Mesenteric fat pad (tissue), 1 donor: ENCODE results near the gene PNMA8C. TPM values are rescaled to one million over a fixed set of nuclear protein-coding genes. Genes with fewer than 3 reads are reported as not detected.

Source experiments
- DNase-seq: peaks from one replicate; pipeline ENCODE4 v3.0.0-alpha.2; 2020; ENCODE audit warnings: low spot score
- long read RNA-seq: library from polyadenylated mRNA; unstranded; transcript quantifications from one replicate; pipeline ENCODE4 v2.0.0, GENCODE V29; 2020
- total RNA-seq: library from RNA; stranded (reverse); fragmentation: NEBNext Ultra II Directional; extraction: Animal tissue kit (Norgen Biotek cat#: 25700); gene quantifications from one replicate; pipeline ENCODE4 v1.2.1, GENCODE V29; 2021
- donor health status: DM: yes; HTN: yes; CAD: no.

The PNMA8C gene
- total RNA-seq, result not detected
- long read RNA-seq, result 0 reads

DNA sequence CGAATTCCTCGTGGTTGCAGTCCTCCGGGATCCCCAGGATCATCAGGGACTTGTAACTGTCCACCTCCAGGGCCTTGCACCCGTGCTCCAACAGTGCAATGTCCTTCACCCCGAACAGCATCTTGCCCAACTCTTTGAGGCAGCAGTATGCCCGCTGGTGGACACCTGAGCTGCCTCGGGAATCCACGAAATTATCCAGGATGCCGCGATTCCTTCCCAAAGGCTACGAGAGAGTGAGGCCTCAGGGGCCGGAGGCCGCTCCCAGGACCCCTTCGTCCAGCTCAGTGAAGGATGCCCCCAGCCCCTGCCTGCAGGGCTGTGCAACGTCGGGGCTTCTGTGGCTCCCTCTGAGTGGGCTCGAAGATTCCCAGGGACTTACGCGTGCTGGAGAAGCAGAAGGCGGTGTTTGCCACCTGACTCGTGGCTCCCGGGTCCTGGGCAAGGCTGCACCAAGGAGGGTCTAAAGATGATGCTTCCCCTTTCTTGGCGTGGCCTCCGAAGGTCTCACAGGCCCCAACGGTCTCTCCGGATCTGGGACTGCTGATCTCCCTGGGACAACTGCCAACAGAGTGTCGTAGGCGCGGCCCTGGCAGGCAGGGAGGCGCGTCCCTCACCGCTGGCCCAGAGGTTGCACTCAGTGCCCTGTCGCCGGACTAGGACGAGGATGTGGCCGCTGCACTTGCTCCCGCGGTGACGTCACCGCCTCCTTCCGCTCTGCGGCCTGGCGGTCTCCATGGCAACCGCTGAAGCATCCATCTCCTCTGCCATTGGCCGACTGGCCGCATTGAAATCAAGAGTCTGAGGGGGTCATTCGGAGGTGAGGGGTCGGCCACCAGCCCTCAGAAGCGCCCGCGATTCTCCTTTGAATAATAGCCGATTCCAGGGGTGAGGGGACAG, at the start of gene PNMA8C:
Gene PNMA8C (minus strand): TSS at position 698 of the 897 bp plus-strand sequence. CDS start 577 bp downstream, at position 121.
- DNase-seq, result no peak

DNA sequence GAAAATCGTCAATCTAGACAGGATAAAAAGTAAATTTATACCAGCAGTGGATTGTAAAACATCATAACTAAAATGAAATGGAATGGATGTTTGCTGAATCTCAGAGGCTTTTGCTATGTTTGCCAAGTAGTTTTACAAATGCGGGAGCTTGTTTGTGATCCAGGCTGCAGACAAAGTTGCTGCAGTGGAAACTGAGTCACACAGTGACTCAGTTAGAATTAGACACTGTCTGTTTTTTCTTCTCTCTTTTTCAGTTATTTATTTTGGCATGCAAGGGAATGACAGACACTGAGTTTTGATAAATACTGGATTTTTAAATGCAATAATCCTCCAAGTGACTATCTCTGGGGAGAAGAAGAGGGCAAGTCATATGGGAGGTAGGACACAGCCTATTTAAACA, 47.2 kb upstream of the PNMA8C start:
- no peak for DNase-seq

DNA sequence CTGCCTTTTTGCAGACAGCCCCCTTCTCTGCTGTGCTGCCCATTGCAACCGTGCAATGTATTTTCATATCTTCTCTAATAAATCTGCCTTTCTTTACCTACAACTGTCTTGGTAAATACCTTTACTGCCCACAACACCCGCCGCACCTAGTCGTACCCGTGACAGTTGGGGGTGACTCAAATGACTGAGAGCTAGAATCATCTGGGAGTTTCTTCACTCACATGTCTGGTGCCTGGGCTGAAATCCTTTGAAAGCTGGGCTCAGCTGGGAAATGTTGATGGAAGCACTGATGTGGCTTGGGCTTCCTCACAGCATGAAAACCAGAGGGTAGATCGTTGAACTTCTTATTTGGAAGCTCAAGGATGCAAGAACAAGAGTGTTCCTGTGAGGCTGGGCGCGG, 45.5 kb upstream of the PNMA8C start:
- no peak for DNase-seq

DNA sequence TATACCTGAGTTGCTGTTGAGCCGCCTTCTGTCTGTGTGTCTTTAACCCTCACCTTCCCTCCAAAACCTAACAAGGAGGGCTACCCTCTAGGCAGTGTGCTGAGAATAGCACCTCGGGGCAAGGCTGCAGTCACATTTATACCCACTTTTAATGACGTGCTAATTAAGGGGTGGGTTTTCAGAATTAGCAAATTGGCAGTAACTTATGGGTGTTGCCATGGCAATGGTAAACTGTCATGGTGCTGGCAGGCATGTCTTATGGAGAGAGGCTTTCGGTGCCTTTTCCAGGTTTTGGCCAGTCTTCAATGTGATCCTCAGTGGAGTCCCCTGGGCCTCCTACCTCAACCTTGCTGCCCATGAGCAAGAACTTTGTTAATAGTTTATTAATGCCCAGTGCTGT, 43.9 kb upstream of the PNMA8C start:
- no peak for DNase-seq

DNA sequence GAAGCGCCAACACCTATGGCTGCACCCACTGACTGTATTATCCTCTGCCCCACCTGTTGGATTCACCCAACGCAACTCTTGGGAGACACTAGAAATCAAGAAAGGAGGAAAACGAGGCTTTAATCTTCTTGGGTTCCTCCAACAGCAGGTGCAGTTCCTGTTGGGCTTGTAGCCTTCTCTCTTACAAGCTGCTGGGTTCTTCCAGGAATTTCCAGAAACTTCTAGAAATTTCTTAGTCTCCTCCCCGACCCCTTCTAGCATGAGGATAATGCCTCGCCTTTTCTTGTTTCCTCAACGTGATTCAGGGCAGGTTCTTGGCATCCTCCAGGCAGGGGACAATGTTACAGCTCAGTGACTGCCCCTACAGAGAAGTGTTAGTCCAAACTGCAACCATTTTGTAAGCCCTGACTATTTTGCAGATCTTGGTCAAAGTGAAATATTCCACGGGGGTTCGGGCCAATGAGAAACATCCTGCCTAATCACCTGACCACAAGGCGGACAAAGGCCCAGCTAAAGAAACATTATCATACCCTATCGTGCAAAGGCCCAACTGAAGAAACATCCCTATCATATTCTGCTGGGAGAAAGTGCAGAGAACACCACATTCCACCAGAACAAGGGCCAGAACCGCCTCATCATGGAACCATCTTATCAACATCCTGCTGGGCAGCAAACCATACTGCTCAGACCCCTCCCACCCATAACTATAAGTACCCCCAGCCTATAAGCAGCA, 43.2 kb upstream of the PNMA8C start:
- no peak for DNase-seq

DNA sequence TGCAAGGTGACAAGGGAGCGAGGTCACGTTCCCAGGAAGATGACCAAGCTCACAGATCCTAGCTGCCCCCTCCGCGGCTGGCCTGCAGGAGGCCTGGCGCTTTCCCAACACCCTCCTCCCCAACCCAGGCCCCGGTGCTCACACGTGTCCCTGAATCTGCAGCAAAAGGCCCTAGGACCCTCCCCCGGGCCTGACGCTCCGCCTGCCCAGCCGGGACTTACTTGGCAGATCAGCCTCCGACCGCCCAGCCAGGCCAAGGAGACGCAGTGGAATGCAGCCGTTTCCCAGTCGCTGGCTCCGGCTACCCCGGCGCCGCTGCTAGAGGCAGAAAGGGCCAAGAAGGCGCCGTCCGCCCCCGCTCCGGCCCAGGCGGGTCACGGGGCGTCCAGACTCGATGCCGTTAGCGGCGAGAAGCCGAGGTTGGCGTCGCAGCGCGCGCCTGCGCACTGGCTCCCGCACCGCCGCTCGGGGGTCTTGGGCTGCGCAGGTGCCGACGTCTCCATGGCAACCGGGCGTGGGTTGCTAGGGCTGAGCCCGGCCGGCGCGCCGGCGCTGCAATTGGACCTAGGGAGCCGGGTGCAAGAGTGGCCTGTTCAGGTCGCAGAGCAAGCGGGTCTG, 42.5 kb upstream of the PNMA8C start, which contains the start of gene PNMA8A:
Gene PNMA8A (minus strand): TSS at position 448 of the 618 bp plus-strand sequence. CDS start 528 bp downstream, outside the sequence.
- no peak for DNase-seq

DNA sequence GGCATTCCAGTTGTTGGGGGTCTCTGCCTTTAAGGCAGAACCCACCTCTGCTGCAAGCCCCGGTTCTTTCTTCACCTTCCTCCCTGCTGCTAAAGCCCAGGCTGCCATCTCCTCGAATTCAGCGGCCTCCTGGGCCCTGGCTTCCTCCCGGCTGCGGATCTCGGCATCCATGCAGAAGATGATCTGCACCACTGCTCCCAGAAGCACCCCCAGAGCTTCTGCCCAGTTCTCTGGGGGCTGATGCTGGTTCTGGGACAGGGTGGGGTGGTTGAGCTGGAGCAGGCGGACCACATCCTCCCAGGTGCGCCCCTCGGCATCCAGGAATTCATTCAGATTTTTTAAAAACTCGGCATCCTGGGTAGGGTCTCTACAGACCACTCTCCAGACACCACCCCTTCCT, 41.6 kb upstream of the PNMA8C start:
- no peak for DNase-seq

DNA sequence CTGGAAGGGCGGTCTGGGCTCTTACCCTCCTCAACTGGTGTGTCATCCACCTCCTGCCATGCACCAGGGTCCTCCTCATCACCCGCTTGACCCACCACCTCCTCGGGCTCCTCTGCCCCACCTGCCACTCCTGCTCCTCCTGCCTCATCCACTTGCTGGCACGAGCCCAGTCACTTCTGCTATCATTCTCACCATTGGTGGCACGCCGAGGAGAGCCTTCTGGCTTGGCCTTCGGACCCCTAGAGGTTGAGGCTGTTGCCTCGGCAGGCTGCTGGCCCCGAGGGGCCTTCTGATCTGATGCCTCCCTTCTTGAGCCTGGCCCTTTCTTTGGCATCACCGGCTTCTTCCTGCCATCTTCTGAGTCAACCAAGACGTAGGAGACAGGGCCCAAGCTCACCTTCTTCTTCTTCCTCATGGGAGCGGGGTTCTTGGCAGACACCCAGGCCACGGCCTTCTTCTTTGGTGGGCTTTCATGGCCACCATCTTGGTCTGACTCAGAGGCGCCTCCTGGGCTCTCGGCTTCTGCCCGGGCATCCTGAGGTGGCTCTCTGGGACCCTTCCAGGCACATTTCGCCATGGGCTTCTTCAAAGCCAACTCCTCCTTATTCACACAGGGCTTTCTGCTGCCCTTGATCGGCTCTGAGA, 40.9 kb upstream of the PNMA8C start:
- DNase-seq, result no peak

DNA sequence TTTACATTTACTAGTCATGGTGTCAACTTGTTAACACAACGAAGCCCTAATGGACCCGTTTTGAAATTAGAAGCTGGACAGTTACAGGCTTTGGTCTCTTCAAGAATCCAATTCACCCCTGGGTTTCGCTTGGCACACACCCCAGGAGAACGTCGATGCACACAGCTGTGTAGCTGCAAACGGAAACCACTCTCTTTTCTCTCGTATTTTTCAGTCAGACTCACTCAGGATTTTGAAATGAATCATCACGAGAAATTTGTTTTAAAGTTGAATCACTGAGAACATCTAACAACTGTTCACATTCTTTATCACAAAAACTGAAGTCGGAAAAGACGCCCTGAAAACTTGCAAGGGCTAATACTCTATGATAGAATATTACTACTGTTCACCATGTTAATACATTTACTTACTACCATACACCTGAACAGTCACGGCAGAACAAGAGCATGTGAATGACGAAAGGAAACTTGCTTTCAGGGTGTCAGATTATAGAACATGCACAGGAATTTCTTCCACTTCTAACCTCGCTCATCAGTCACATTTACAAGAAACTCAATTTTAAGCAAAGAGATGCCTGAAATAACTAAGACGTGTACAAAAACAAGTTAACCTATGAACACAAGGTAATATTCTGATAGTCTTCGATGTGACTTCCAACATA, 37.9 kb upstream of the PNMA8C start:
- no peak for DNase-seq

DNA sequence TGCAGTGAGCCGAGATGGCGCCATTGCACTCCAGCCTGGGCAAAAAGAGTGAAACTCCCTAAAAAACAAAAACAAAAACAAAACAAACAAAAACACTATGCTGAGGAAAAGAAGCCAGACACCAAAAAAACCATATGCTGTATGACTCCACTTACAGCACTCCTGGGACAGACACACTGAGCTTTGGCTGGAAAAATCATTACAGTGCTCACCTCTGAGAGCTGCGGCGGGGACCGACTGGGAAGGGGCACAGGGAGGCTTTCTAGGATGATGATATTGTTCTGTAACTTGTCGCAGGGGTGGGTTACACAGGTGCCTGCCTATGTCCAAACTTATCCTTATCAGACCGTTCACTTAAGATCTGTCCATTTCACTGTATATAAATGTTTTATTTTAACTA, 34.8 kb upstream of the PNMA8C start:
- DNase-seq, result no peak

DNA sequence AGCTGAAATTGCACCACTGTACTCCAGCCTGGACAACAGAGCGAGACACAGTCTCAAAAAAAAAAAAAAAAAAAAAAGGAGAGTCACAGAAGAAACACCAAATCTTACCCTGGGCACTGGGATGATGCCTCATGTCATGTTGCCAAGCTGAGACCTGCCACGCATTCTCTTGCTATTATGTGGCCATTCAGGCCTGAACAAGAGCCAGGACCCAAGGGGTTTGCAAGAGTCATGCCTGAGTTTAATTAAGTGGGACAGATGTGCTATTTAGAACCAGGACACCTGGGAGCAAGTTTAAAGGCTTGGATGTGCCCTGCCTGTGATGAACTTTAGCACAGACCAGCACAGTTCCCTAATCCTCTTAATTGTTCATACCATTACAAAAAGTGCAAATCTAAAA, 32.8 kb upstream of the PNMA8C start:
- DNase-seq, result no peak

DNA sequence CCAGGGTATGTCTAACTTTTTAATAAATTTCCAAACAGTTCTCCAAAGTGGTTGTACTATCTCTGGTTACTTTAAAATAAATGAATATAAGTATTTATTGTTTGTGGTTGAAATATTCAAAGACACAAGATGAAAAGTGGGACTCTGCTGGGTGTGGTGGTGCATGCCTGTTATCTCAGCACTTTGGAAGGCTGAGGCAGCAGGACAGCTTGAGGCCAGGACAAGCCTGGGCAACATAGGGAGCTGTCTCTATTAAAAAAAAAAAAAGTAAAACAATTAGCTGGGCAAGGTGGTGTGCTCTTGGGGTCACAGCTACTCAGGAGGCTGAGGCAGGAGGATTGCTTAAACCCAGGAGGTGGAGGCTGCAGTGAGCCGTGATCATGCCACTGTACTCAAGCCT, 32.2 kb upstream of the PNMA8C start:
- DNase-seq, result no peak

DNA sequence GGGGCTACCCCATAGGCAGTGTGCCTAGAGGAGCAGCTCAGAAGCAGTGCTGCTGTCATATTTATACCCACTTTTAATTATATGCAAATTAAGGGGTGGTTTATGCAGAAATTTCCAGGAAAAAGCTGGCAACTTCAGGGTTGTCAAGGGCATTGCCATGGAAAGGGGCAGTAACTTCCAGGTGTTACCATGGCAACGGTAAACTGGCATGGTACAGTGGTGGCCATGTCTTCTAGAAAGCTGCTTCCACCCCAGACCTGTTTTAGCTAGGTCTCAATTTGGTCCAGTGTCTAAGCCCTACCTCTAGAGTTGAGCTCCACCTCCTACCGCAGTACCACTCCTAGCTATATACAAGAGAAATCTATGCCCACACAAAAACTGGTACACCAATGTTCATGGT, 31.3 kb upstream of the PNMA8C start:
- no peak for DNase-seq

DNA sequence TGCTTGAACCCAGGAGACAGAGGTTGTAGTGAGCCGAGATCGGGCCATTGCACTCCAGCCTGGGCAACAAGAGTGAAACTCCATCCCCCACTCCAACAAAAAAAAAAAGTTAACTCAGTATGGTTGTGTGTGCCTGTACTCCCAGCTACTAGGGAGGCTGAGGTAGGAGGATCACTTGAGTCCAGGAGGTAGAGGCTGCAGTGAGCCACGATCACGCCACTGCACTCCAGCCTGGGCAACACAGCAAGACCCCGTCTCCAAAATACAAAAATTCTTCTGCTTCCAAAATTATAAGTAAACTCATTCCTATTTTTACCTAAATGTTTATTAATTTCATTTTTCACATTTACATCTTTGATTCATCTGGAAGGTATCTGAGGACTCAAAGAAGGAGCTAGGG, 28.2 kb upstream of the PNMA8C start:
- DNase-seq, result no peak

DNA sequence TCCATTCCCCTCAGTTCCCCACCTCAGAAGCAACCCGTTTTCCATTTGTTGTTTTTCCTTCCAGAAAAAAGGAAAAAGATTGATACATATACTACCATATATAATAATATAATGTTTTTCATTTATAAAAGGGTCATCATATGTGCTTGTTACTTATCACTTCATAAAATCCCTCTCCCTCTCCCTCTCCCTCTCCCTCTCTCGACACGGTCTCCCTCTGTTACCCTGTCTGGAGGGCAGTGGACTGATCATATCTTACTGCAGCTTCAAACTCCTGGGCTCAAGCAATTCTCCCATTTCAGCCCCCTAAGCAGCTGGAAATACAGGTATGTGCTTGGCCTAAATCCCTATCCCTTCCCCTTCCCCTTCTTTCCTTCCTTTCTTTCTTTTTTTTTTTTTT, 25.5 kb upstream of the PNMA8C start:
- DNase-seq, result no peak

DNA sequence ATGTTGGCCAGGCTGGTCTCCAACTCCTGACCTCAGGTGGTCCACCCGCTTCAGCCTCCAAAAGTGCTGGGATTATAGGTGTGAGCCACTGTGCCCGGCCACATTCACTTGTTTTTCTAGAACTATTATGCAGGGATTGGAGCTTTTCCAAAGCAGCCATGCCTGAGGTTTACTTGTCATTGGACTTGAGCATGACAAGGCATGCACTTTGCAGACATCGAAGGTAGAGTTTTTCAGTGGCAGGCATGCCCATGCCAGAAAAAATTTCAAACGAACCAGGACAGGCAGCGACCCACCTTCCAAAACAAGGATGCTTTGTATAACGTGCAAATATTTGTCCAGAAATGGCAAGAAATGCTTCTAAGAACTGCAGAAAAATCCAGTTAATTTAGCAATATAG, 24.9 kb upstream of the PNMA8C start:
- DNase-seq, result peak; percentile 41

DNA sequence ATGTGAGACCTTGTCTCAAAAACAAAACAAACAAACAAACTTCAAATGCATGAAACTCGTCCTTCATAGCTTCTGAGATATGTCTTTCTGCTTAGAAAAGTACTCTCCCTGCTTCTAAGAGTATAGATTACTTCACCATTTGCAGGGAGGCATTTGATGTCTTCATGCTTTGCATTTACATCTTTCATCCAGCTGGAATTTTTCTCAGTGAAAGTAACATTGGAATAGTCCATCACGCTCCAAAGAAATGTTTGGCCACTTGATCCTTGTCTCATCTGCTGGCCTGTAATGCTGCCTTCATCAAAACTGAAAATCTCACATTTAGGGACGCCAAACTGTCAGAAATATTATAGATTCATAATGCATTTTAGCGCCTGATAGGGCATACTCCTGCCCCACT, 23.4 kb upstream of the PNMA8C start:
- DNase-seq, result no peak

DNA sequence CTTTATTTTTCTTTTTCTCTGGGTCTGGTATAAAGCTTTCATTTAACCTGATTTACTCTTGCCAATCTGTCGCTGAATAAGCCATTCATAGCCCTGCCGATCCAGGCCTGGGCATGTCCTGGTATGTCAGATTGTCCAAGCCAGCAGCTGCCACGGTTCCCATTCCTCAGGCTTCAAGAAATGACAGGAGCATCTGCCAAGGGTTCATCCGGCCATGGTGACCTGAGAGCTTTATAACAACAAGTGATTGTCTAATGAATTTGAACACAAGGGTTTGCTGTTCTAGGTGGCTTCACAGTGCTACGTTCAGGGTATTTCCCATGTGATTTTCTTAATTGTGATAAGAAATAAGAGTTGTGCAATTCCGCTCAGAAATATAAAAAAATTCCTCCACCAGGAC, 22.6 kb upstream of the PNMA8C start:
- peak; percentile 24 for DNase-seq

DNA sequence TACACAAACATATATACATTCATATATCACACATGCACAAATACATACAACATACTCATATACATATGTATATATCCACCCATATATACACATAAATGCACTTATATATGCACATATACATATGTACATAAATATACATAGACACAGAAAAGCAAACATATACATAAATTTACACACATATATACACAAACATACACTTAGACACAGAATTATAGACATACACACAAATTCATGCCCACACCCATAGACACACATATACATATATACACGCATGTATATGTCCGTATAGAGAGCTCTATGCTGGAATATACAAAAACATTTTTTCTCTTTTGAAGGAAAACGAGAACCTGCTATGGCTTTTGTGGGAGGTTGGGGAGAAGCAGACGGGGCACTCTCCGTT, 22.0 kb upstream of the PNMA8C start:
- no peak for DNase-seq

DNA sequence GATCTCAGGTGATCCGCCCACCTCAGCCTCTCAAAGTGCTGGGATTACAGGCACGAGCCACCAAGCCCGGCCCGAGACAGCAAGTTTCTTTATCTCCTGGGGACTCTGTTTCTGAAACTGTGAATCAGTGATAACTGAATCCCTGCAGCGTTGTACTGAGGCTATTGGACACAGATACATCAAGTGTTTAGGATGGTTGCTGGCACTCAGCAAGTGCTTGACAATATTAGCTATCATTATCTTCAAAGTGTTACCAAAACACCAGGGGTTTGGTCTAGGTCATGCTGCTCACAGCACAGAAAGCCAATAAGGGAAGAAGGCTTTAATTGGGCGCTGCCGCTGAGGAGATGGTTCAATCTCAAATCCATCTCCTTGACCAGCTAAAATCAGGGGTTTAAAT, 20.5 kb upstream of the PNMA8C start:
- peak; percentile 14 for DNase-seq

DNA sequence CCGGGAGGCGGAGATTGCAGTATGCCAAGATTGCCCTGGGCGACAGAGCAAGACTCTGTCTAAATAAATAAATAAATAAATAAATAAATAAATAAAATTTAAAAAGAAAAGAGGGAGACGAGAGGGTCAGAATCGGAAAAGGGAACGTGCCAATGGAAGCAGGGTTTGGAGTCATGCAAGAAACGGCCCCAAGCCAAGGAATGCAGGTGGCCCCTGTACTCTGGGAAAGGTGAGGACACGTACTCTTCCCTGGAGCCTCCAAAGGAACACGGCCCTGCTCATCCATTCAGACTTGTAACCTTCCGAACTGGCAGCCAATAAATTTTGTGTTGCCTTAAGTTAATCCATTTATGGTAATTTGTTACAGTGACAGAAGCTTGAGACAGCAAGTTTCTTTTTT, 19.9 kb upstream of the PNMA8C start:
- DNase-seq, result peak; percentile 73
